ENCODE results near the gene TMEM135. TPM values are rescaled to one million over a fixed set of nuclear protein-coding genes. Genes with fewer than 3 reads are reported as not detected.

Gene TMEM135
- total RNA-seq, 1 experiment from 2014 or later, result 12.6 TPM

- CTCF ChIA-PET, result no interaction called here
Measured at GRCh38 chr11:87304412-87304811, 266.7 kb downstream of the TMEM135 start.

DNA sequence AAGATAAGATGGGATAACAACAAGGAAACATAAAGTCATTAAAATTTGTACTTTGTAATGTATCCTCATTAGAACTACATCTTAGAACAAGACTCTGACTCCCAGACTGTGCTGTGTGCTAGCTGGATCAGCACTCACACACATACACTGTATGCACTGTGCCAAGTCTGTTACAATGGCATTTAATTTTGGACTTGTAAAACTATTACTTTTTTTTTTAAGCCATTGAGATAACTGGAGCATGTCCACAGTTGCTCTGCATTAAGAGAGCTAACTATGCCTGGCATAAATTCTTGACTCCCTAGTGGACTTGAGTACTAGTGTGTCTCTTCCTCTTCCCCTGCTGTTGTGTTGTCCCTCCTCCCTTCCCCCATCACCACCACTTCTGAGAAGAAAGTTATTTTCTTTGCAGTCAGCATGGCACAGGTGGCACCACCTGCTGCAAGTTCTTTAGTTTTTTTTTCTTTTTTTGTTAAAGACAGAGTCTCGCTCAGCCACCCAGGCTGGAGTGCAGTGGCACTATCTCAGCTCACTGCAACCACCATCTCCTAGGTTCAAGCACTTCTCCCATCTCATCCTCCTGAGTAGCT, 268.6 kb downstream of the TMEM135 start:
- H3K27ac Mint-ChIP-seq (ENCODE audit: unreplicated experiment), result no peak overlapping the region
- DNase-seq, result no peak
- BruUV-seq (replicated peaks), result no TSS peak
- H3K4me1 Mint-ChIP-seq (ENCODE audit: low read depth, unreplicated experiment), result no peaks in the 10 kb centered on the region
- H3K4me3 Mint-ChIP-seq (ENCODE audit: low read depth, unreplicated experiment), result no peak overlapping the region
- no peaks in the 10 kb centered on the region for H3K36me3 Mint-ChIP-seq (ENCODE audit: insufficient read depth, unreplicated experiment)
- H3K9me3 Mint-ChIP-seq (ENCODE audit: low read depth, unreplicated experiment), result no peaks in the 10 kb centered on the region
- no peaks in the 10 kb centered on the region for H3K27me3 Mint-ChIP-seq (ENCODE audit: unreplicated experiment)
- CTCF ChIA-PET, result interaction anchor here (0.7 kb wide), 1 partner anchor 265 kb away, joined by 7 read pairs; no protein-coding TSS in a partner anchor
- TF ChIP-seq CTCF (IDR thresholded peaks at IDR 0.05; ENCODE audit: unreplicated experiment), result no peak
- intact Hi-C loops (cut with micrococcal nuclease; ENCODE audit: unreplicated experiment), result no loop called here

More at GRCh38 chr11:87304412-87304811, 266.7 kb downstream of the TMEM135 start:
- no peaks in the 10 kb centered on the region for H3K9me3 Mint-ChIP-seq (ENCODE audit: low read depth, unreplicated experiment)
- no peaks in the 10 kb centered on the region for H3K36me3 Mint-ChIP-seq (ENCODE audit: insufficient read depth, unreplicated experiment)
- H3K27ac Mint-ChIP-seq (ENCODE audit: unreplicated experiment), result no peak overlapping the region
- no peaks in the 10 kb centered on the region for H3K4me1 Mint-ChIP-seq (ENCODE audit: low read depth, unreplicated experiment)
- BruUV-seq (replicated peaks), result no TSS peak
- H3K4me3 Mint-ChIP-seq (ENCODE audit: low read depth, unreplicated experiment), result no peak overlapping the region
- no peak for DNase-seq
- TF ChIP-seq CTCF (IDR thresholded peaks at IDR 0.05; ENCODE audit: unreplicated experiment), result no peak
- H3K27me3 Mint-ChIP-seq (ENCODE audit: unreplicated experiment), result no peaks in the 10 kb centered on the region
- intact Hi-C loops (cut with micrococcal nuclease; ENCODE audit: unreplicated experiment), result no loop called here

- H3K9me3 Mint-ChIP-seq (ENCODE audit: low read depth, unreplicated experiment), result no peaks in the 10 kb centered on the region
- BruUV-seq (replicated peaks), result no TSS peak
- no peak for DNase-seq
- no peaks in the 10 kb centered on the region for H3K4me1 Mint-ChIP-seq (ENCODE audit: low read depth, unreplicated experiment)
- intact Hi-C loops (cut with micrococcal nuclease; ENCODE audit: unreplicated experiment), result no loop called here
- H3K27ac Mint-ChIP-seq (ENCODE audit: unreplicated experiment), result no peak overlapping the region
- H3K36me3 Mint-ChIP-seq (ENCODE audit: insufficient read depth, unreplicated experiment), result no peaks in the 10 kb centered on the region
- H3K27me3 Mint-ChIP-seq (ENCODE audit: unreplicated experiment), result no peaks in the 10 kb centered on the region
- no peak for TF ChIP-seq CTCF (IDR thresholded peaks at IDR 0.05; ENCODE audit: unreplicated experiment)
- CTCF ChIA-PET, result interaction anchor here (0.7 kb wide), 1 partner anchor 264 kb away, joined by 7 read pairs; no protein-coding TSS in a partner anchor
- no peak overlapping the region for H3K4me3 Mint-ChIP-seq (ENCODE audit: low read depth, unreplicated experiment)
Measured at GRCh38 chr11:87307101-87307500, 269.4 kb downstream of the TMEM135 start.

- CTCF ChIA-PET, result no interaction called here
- no TSS peak for BruUV-seq (replicated peaks)
- H3K4me3 Mint-ChIP-seq (ENCODE audit: low read depth, unreplicated experiment), result no peak overlapping the region
Measured at GRCh38 chr11:87315229-87315628, 277.5 kb downstream of the TMEM135 start.

More at GRCh38 chr11:87315229-87315628, 277.5 kb downstream of the TMEM135 start:
- DNase-seq, result no peak
- no peak overlapping the region for H3K27ac Mint-ChIP-seq (ENCODE audit: unreplicated experiment)
- no peaks in the 10 kb centered on the region for H3K4me1 Mint-ChIP-seq (ENCODE audit: low read depth, unreplicated experiment)
- no peak for TF ChIP-seq CTCF (IDR thresholded peaks at IDR 0.05; ENCODE audit: unreplicated experiment)
- H3K9me3 Mint-ChIP-seq (ENCODE audit: low read depth, unreplicated experiment), result no peaks in the 10 kb centered on the region
- no peaks in the 10 kb centered on the region for H3K36me3 Mint-ChIP-seq (ENCODE audit: insufficient read depth, unreplicated experiment)
- intact Hi-C loops (cut with micrococcal nuclease; ENCODE audit: unreplicated experiment), result no loop called here
- H3K27me3 Mint-ChIP-seq (ENCODE audit: unreplicated experiment), result no peaks in the 10 kb centered on the region
